H9 (cell line): ENCODE data around the gene MYH2. TPM values are rescaled to one million over a fixed set of nuclear protein-coding genes. Genes with fewer than 3 reads are reported as not detected.

Experiments used
- DNase-seq: peaks from one replicate; pipeline ENCODE4 v3.0.0-alpha.2; 2017
- H2AFZ ChIP-seq: one replicate; pipeline ENCODE4 v1.6.1; 2013; ENCODE audit warnings: mild to moderate bottlenecking, low read length, control low read depth, moderate library complexity
- H2AK5ac ChIP-seq: 2 replicates; pipeline ENCODE4 v1.6.1; 2013; ENCODE audit warnings: low read length, control low read depth, mixed read lengths; ENCODE audit not compliant: insufficient read length
- H2BK120ac ChIP-seq: one replicate; pipeline ENCODE4 v1.6.1; 2013; ENCODE audit warnings: low read depth, mild to moderate bottlenecking, low read length, control low read depth, inconsistent platforms; ENCODE audit not compliant: poor library complexity, severe bottlenecking
- H2BK12ac ChIP-seq: 2 replicates; pipeline ENCODE4 v1.6.1; 2013; ENCODE audit warnings: low read length, control low read depth, mixed read lengths, low read depth; ENCODE audit not compliant: insufficient read length
- H2BK15ac ChIP-seq: 2 replicates; pipeline ENCODE4 v1.6.1; 2013; ENCODE audit warnings: low read depth, low read length, control low read depth
- H2BK20ac ChIP-seq: one replicate; pipeline ENCODE4 v1.6.1; 2013; ENCODE audit warnings: low read depth, mild to moderate bottlenecking, low read length, control low read depth, inconsistent platforms; ENCODE audit not compliant: poor library complexity, severe bottlenecking
- H2BK5ac ChIP-seq: 2 replicates; pipeline ENCODE4 v1.6.1; 2013; ENCODE audit warnings: low read length, control low read depth, mixed read lengths; ENCODE audit not compliant: insufficient read length
- H3K14ac ChIP-seq: 2 replicates; pipeline ENCODE4 v1.6.1; 2013; ENCODE audit warnings: low read length, control low read depth; ENCODE audit not compliant: insufficient read depth
- H3K18ac ChIP-seq: 2 replicates; pipeline ENCODE4 v1.6.1; 2013; ENCODE audit warnings: low read depth, mild to moderate bottlenecking, mixed read lengths, low read length, control low read depth; ENCODE audit not compliant: insufficient read length
- H3K23ac ChIP-seq: 2 replicates; pipeline ENCODE4 v1.6.1; 2013; ENCODE audit warnings: low read length, control low read depth, mixed read lengths, low read depth; ENCODE audit not compliant: insufficient read length
- H3K23me2 ChIP-seq: 2 replicates; pipeline ENCODE4 v1.6.1; 2013; ENCODE audit warnings: low read depth, mild to moderate bottlenecking, mixed read lengths, low read length, control low read depth; ENCODE audit not compliant: insufficient read length, poor library complexity, severe bottlenecking
- H3K27ac ChIP-seq: 2 replicates; pipeline ENCODE4 v1.5.1; 2013; ENCODE audit warnings: low read length, control low read depth, mixed read lengths, low read depth; ENCODE audit not compliant: insufficient read length
- H3K27me3 ChIP-seq: 2 replicates; pipeline ENCODE4 v1.6.1; 2013; ENCODE audit warnings: low read length, control low read depth, inconsistent platforms; ENCODE audit not compliant: insufficient read depth
- H3K4ac ChIP-seq: 2 replicates; pipeline ENCODE4 v1.6.1; 2013; ENCODE audit warnings: low read depth, mild to moderate bottlenecking, control low read depth, inconsistent platforms, low read length, moderate library complexity
- H3K4me1 ChIP-seq: 2 replicates; pipeline ENCODE4 v1.6.1; 2013; ENCODE audit warnings: low read length, control low read depth, inconsistent platforms; ENCODE audit not compliant: insufficient read depth
- H3K4me2 ChIP-seq: 2 replicates; pipeline ENCODE4 v1.6.1; 2013; ENCODE audit warnings: low read length, control low read depth, mixed read lengths; ENCODE audit not compliant: insufficient read length, insufficient read depth
- H3K56ac ChIP-seq: 2 replicates; pipeline ENCODE4 v1.6.1; 2013; ENCODE audit warnings: low read depth, mild to moderate bottlenecking, mixed read lengths, low read length, control low read depth; ENCODE audit not compliant: insufficient read length
- H3K79me1 ChIP-seq: 2 replicates; pipeline ENCODE4 v1.6.1; 2013; ENCODE audit warnings: low read depth, mild to moderate bottlenecking, moderate library complexity, low read length, control low read depth, inconsistent platforms; ENCODE audit not compliant: insufficient read depth, poor library complexity, severe bottlenecking
- H3K79me2 ChIP-seq: 2 replicates; pipeline ENCODE4 v1.6.1; 2013; ENCODE audit warnings: low read length, control low read depth, inconsistent platforms; ENCODE audit not compliant: insufficient read depth
- H3K9ac ChIP-seq: 2 replicates; pipeline ENCODE4 v1.6.1; 2013; ENCODE audit warnings: low read length, control low read depth, mixed read lengths; ENCODE audit not compliant: insufficient read length; ENCODE audit errors: extremely low read depth
- H3K9me3 ChIP-seq: one replicate; pipeline ENCODE4 v1.6.1; 2013; ENCODE audit warnings: low read depth, low read length, inconsistent platforms; ENCODE audit not compliant: control insufficient read depth
- H3T11ph ChIP-seq: one replicate; pipeline ENCODE4 v1.6.1; 2013; ENCODE audit warnings: mild to moderate bottlenecking, low read length, control low read depth, inconsistent platforms
- H4K20me1 ChIP-seq: one replicate; pipeline ENCODE4 v1.6.1; 2013; ENCODE audit not compliant: control insufficient read depth, insufficient read length, insufficient read depth
- H4K5ac ChIP-seq: 2 replicates; pipeline ENCODE4 v1.6.1; 2013; ENCODE audit warnings: low read depth, mild to moderate bottlenecking, mixed read lengths, low read length, control low read depth; ENCODE audit not compliant: insufficient read length
- H4K8ac ChIP-seq: replicated peaks from 2 replicates; pipeline ENCODE4 v1.6.1; 2013; ENCODE audit warnings: low read length, control low read depth, mixed read lengths, low read depth; ENCODE audit not compliant: insufficient read length
- H4K91ac ChIP-seq: 2 replicates; pipeline ENCODE4 v1.6.1; 2013; ENCODE audit warnings: low read depth, mild to moderate bottlenecking, moderate library complexity, mixed read lengths, low read length, control low read depth; ENCODE audit not compliant: insufficient read length
- H3K27ac Mint-ChIP-seq, 3 experiments: 2 replicates in 2 of 3; 3 replicates in 1 of 3; pipeline ENCODE4 v1.8.0; 2020 to 2021; ENCODE audit warnings: mixed read lengths in 3 of 3, mild to moderate bottlenecking in 1 of 3, moderate library complexity in 1 of 3
- H3K27me3 Mint-ChIP-seq: 2 replicates; pipeline ENCODE4 v1.8.0; 2021; ENCODE audit warnings: low read depth, mild to moderate bottlenecking, moderate library complexity, mixed read lengths
- H3K36me3 Mint-ChIP-seq, 3 experiments: 2 replicates in 2 of 3; 3 replicates in 1 of 3; pipeline ENCODE4 v1.8.0; 2020 to 2021; ENCODE audit warnings: low read depth in 3 of 3, mixed read lengths in 3 of 3; ENCODE audit not compliant: insufficient read depth in 1 of 3
- H3K4me1 Mint-ChIP-seq, 2 experiments: 2 replicates each; pipeline ENCODE4 v1.8.0; 2020; ENCODE audit warnings: mixed read lengths in 2 of 2
- H3K4me3 Mint-ChIP-seq, 2 experiments: 2 replicates in 1 of 2; 3 replicates in 1 of 2; pipeline ENCODE4 v1.8.0; 2020 to 2021; ENCODE audit warnings: mild to moderate bottlenecking in 2 of 2, mixed read lengths in 2 of 2, moderate library complexity in 1 of 2
- H3K9me3 Mint-ChIP-seq, 2 experiments: 2 replicates in 1 of 2; 3 replicates in 1 of 2; pipeline ENCODE4 v1.8.0; 2020; ENCODE audit warnings: mild to moderate bottlenecking in 2 of 2, mixed read lengths in 2 of 2, moderate library complexity in 1 of 2
- WGBS: extraction: QIAGEN DNeasy Blood & Tissue Kit; methylation state at CpG from one replicate; pipeline ENCODE4 v1.1.7; 2013; ENCODE audit warnings: missing lambda C conversion rate, low lambda C conversion rate, mixed read lengths; ENCODE audit not compliant: insufficient read length; ENCODE audit errors: extremely low coverage; 5-methylcytosine and 5-hydroxymethylcytosine counted together
- total RNA-seq: library from RNA; stranded (reverse); gene quantifications from 2 replicates; pipeline ENCODE4 v1.2.1, GENCODE V29; 2021
- TF ChIP-seq, protein P1 (sequence below): fragments of 200-600 bp; sonication (generic); conservative IDR thresholded peaks from 3 replicates; pipeline ENCODE4 v1.8.0; 2021; ENCODE audit warnings: antibody characterized with exemption, mild to moderate bottlenecking

MYH2 gene
- total RNA-seq, 1 experiment from 2014 or later, result 0.68 TPM

DNA sequence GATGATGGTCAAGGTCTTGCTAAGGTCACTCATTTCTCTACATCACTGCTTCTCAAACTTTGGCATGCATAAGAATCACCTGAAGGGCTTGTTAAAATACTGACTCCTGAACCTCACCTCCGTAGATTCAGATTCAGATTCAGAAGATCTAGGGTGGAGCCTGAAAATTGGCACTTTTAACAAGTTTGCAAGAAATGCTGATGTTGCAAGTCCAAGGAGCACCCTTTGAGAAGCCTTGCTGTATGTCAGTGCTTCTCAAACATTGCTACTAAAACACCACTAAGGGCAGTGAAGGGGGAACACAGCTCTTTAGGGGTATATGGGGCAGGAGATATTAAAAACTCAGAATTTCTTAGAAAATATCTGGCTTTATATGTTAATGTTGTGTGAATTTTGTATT, 17.4 kb downstream of the MYH2 start:
- Histone ChIP-seq H4K8ac (no peak overlapping the region), H3K79me1 (no peaks in the 10 kb centered on the region), H2AFZ (no peak overlapping the region), H3K23me2 (no peaks in the 10 kb centered on the region), H3K4me1 (no peaks in the 10 kb centered on the region), H4K20me1 (no peaks in the 10 kb centered on the region), H2BK5ac (no peak overlapping the region), H3K27ac (no peak overlapping the region), H3K9ac (no peak overlapping the region), H3K27me3 (no peaks in the 10 kb centered on the region), H3K4ac (no peak overlapping the region), H4K5ac (no peak overlapping the region), H3K14ac (no peak overlapping the region), H2BK120ac (no peak overlapping the region), H3K4me2 (no peak overlapping the region), H3K9me3 (no peaks in the 10 kb centered on the region), H3K18ac (no peak overlapping the region), H2AK5ac (no peak overlapping the region), H2BK15ac (no peak overlapping the region), H4K91ac (no peak overlapping the region), H3K79me2 (no peaks in the 10 kb centered on the region), H2BK12ac (no peak overlapping the region), H3K23ac (no peak overlapping the region), H2BK20ac (no peak overlapping the region), H3T11ph (no peak overlapping the region), H3K56ac (no peak overlapping the region)
- H3K27ac Mint-ChIP-seq, result no peak overlapping the region
- TF ChIP-seq, protein P1, sequence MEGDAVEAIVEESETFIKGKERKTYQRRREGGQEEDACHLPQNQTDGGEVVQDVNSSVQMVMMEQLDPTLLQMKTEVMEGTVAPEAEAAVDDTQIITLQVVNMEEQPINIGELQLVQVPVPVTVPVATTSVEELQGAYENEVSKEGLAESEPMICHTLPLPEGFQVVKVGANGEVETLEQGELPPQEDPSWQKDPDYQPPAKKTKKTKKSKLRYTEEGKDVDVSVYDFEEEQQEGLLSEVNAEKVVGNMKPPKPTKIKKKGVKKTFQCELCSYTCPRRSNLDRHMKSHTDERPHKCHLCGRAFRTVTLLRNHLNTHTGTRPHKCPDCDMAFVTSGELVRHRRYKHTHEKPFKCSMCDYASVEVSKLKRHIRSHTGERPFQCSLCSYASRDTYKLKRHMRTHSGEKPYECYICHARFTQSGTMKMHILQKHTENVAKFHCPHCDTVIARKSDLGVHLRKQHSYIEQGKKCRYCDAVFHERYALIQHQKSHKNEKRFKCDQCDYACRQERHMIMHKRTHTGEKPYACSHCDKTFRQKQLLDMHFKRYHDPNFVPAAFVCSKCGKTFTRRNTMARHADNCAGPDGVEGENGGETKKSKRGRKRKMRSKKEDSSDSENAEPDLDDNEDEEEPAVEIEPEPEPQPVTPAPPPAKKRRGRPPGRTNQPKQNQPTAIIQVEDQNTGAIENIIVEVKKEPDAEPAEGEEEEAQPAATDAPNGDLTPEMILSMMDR, result no peak
- H3K36me3 Mint-ChIP-seq, result peaks cover 0 to 2% (median 0%) of the 10 kb centered on the region in 3 experiments; a peak in 1 of 7 replicates
- no peaks in the 10 kb centered on the region for H3K27me3 Mint-ChIP-seq
- peaks cover 0 to 2% of the 10 kb centered on the region in 2 experiments; a peak in 1 of 5 replicates for H3K9me3 Mint-ChIP-seq
- WGBS, result no CpG with 5 or more reads among the region's 1 CpG
- no peak for DNase-seq
- H3K4me1 Mint-ChIP-seq, result no peaks in the 10 kb centered on the region
- H3K4me3 Mint-ChIP-seq, result no peak overlapping the region
